Measurements from ENCODE around the gene MUTYH. TPM values are rescaled to one million over a fixed set of nuclear protein-coding genes. Genes with fewer than 3 reads are reported as not detected.

The MUTYH gene
- polyA plus RNA-seq, 1 donor from 2014 or later, result 59.8 TPM

DNA sequence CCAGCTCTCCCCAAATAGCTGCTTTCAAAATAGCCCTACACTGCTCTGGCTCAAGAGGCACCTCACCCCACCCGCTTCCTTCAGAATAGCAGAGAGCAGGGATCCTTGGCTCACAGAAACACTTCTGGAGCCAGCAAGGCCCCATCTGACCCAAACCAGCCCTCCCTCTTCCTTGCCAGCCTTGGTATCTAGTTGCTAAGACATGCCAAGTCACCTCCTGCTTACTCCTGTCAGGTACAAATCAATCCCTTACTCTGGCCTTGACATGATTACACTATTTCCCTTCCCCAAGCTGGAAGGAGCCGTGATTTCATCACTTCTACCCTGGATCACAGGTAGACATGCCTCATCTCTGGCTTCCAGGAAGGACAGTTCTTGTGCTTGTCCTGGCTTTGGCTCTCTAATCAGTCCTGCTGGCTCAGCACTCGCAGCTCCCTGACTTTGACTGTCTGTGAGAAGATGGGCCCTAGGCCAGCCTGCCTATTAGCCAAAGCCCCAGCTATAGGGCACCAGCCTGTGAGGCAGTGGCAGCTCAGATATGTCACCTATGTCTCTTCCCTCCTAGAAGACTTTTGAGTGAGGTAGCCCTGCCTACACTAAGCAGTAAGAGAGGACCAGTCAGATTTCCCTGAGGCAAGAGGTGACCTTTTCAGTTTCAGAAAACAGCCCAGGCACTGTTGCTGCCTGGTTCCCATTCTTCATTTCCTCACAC is 8.9 kb upstream of the MUTYH start:
- Histone ChIP-seq H3K4me3 (ENCODE audit: low read length) (no peak overlapping the region), H3K9me2 (ENCODE audit: insufficient read depth, low read length) (no peaks in the 10 kb centered on the region), H3K36me3 (ENCODE audit: insufficient read depth, low read length) (no peaks in the 10 kb centered on the region), H3K79me2 (replicated peaks; ENCODE audit: insufficient read depth, low read length) (no peaks in the 10 kb centered on the region), H3K9ac (ENCODE audit: low read length) (no peak overlapping the region), H3K27me3 (ENCODE audit: insufficient read depth, low read depth, low read length) (no peaks in the 10 kb centered on the region), H2AFZ (ENCODE audit: low read depth, low read length) (no peak overlapping the region), H3F3A (ENCODE audit: insufficient read depth, low read length, poor library complexity, severe bottlenecking) (no peaks in the 10 kb centered on the region), H3K27ac (ENCODE audit: low read length) (no peak overlapping the region), H3K4me2 (ENCODE audit: low read length) (no peak overlapping the region), H3K9me3 (ENCODE audit: low read length) (no peaks in the 10 kb centered on the region), H4K20me1 (ENCODE audit: insufficient read depth) (no peaks in the 10 kb centered on the region)
- TF ChIP-seq RAD21 (conservative IDR thresholded peaks at IDR 0.05) (no peak), MXI1 (conservative IDR thresholded peaks at IDR 0.05; ENCODE audit: poor library complexity, severe bottlenecking) (no peak), SMC3 (conservative IDR thresholded peaks at IDR 0.05; ENCODE audit: poor library complexity) (no peak), EZH2 (IDR thresholded peaks at IDR 0.05; ENCODE audit: borderline replicate concordance, insufficient read depth, low read length, poor library complexity, severe bottlenecking) (no peak), TAF1 (IDR thresholded peaks at IDR 0.05; ENCODE audit: low read depth) (no peak), EP300 (conservative IDR thresholded peaks at IDR 0.05; ENCODE audit: poor library complexity, severe bottlenecking) (no peak), POLR2AphosphoS5 (IDR thresholded peaks at IDR 0.05) (no peak)
- TF ChIP-seq, protein P1, sequence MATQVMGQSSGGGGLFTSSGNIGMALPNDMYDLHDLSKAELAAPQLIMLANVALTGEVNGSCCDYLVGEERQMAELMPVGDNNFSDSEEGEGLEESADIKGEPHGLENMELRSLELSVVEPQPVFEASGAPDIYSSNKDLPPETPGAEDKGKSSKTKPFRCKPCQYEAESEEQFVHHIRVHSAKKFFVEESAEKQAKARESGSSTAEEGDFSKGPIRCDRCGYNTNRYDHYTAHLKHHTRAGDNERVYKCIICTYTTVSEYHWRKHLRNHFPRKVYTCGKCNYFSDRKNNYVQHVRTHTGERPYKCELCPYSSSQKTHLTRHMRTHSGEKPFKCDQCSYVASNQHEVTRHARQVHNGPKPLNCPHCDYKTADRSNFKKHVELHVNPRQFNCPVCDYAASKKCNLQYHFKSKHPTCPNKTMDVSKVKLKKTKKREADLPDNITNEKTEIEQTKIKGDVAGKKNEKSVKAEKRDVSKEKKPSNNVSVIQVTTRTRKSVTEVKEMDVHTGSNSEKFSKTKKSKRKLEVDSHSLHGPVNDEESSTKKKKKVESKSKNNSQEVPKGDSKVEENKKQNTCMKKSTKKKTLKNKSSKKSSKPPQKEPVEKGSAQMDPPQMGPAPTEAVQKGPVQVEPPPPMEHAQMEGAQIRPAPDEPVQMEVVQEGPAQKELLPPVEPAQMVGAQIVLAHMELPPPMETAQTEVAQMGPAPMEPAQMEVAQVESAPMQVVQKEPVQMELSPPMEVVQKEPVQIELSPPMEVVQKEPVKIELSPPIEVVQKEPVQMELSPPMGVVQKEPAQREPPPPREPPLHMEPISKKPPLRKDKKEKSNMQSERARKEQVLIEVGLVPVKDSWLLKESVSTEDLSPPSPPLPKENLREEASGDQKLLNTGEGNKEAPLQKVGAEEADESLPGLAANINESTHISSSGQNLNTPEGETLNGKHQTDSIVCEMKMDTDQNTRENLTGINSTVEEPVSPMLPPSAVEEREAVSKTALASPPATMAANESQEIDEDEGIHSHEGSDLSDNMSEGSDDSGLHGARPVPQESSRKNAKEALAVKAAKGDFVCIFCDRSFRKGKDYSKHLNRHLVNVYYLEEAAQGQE (IDR thresholded peaks at IDR 0.05; ENCODE audit: borderline replicate concordance), result no peak
- TF ChIP-seq, protein P2, sequence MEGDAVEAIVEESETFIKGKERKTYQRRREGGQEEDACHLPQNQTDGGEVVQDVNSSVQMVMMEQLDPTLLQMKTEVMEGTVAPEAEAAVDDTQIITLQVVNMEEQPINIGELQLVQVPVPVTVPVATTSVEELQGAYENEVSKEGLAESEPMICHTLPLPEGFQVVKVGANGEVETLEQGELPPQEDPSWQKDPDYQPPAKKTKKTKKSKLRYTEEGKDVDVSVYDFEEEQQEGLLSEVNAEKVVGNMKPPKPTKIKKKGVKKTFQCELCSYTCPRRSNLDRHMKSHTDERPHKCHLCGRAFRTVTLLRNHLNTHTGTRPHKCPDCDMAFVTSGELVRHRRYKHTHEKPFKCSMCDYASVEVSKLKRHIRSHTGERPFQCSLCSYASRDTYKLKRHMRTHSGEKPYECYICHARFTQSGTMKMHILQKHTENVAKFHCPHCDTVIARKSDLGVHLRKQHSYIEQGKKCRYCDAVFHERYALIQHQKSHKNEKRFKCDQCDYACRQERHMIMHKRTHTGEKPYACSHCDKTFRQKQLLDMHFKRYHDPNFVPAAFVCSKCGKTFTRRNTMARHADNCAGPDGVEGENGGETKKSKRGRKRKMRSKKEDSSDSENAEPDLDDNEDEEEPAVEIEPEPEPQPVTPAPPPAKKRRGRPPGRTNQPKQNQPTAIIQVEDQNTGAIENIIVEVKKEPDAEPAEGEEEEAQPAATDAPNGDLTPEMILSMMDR (IDR thresholded peaks at IDR 0.05; ENCODE audit: poor library complexity, severe bottlenecking), result no peak

DNA sequence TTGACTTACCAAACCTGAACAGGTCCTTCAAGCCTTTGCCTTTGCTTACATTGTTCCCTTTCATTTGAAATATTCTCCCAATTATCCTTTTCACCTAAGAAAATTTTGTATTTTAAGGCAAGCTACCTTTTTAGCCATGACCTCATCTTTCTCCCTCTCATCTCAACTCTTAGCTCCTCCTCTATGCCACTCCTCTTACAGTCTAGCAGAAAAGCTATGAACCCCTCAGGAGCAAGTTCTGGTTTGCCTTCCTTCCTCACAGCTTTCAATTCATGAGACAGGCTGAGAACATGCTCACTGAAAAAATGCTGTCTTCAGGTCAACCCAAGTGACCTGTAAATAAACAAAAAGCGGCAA is 8.3 kb upstream of the MUTYH start:
- Histone ChIP-seq H4K20me1 (ENCODE audit: insufficient read depth) (no peaks in the 10 kb centered on the region), H3K79me2 (replicated peaks; ENCODE audit: insufficient read depth, low read length) (no peaks in the 10 kb centered on the region), H3K36me3 (ENCODE audit: insufficient read depth, low read length) (no peaks in the 10 kb centered on the region), H3K4me2 (ENCODE audit: low read length) (no peak overlapping the region), H3K27me3 (ENCODE audit: insufficient read depth, low read depth, low read length) (no peaks in the 10 kb centered on the region), H3F3A (ENCODE audit: insufficient read depth, low read length, poor library complexity, severe bottlenecking) (no peaks in the 10 kb centered on the region), H2AFZ (ENCODE audit: low read depth, low read length) (no peak overlapping the region), H3K4me3 (ENCODE audit: low read length) (no peak overlapping the region), H3K9ac (ENCODE audit: low read length) (no peak overlapping the region), H3K9me3 (ENCODE audit: low read length) (no peaks in the 10 kb centered on the region), H3K9me2 (ENCODE audit: insufficient read depth, low read length) (no peaks in the 10 kb centered on the region), H3K27ac (ENCODE audit: low read length) (no peak overlapping the region)
- TF ChIP-seq POLR2AphosphoS5 (IDR thresholded peaks at IDR 0.05) (no peak), MXI1 (conservative IDR thresholded peaks at IDR 0.05; ENCODE audit: poor library complexity, severe bottlenecking) (no peak), RAD21 (conservative IDR thresholded peaks at IDR 0.05) (no peak), SMC3 (conservative IDR thresholded peaks at IDR 0.05; ENCODE audit: poor library complexity) (no peak), EP300 (conservative IDR thresholded peaks at IDR 0.05; ENCODE audit: poor library complexity, severe bottlenecking) (no peak), EZH2 (IDR thresholded peaks at IDR 0.05; ENCODE audit: borderline replicate concordance, insufficient read depth, low read length, poor library complexity, severe bottlenecking) (no peak)
- TF ChIP-seq, protein P1 (IDR thresholded peaks at IDR 0.05; ENCODE audit: borderline replicate concordance), result no peak
- TF ChIP-seq, protein P2 (IDR thresholded peaks at IDR 0.05; ENCODE audit: poor library complexity, severe bottlenecking), result no peak
